Right lobe of liver (tissue), 4 donors: Measurements from ENCODE around the gene CYP21A2.

Experiments
- POLR2A ChIP-seq: fragments of 450-650 bp; IDR thresholded peaks from one replicate; pipeline ENCODE4 v1.6.1; 2017; ENCODE audit warnings: antibody characterized with exemption, mild to moderate bottlenecking
- TF ChIP-seq, protein P1 (sequence below), 4 donors: fragments of 200-600 bp in 3 of 4; fragments of 450-650 bp in 1 of 4; IDR thresholded peaks; one replicate each; pipeline versions ENCODE4 v1.5.1 to v1.8.0; 2016 to 2022; ENCODE audit warnings: antibody characterized with exemption in 4 of 4, mild to moderate bottlenecking in 2 of 4
- donor health status: DM: no; HTN: no; CAD: no.
- donor health status: DM: no; HTN: no; CAD: no.
- donor health status: DM: no; HTN: yes; CAD: no.

DNA sequence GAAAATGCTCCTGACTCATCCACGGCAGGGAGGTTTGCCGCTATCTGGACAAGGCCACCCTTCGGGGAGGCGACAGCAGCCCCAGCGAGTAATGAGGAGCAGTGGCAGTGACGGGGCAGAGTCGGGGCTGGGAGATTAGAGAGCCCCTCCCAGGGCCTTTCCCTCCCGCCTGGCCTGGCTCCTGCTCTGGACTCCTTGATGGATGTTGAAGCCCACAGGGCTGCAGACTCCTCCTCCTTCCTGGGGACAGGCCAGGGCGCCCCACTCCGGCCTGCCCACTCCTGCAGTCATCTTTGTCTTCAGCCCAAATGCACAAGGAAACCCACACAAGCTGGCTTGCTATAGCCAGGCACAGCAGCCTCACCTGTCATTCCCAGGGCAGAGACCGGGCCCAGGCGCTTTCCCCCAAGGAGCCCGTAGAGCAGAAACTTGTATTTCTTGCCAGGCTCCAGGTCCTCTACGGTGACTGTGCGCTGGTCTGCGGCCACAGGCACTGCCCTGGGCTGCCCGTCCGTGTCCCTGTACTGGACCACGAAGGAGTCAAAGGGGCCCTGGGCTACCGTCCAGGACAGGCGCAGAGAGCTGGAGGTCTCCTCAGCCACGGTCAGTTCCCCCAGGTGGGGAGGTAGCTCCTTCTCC is 7.7 kb downstream of the CYP21A2 start:
- TF ChIP-seq, protein P1, sequence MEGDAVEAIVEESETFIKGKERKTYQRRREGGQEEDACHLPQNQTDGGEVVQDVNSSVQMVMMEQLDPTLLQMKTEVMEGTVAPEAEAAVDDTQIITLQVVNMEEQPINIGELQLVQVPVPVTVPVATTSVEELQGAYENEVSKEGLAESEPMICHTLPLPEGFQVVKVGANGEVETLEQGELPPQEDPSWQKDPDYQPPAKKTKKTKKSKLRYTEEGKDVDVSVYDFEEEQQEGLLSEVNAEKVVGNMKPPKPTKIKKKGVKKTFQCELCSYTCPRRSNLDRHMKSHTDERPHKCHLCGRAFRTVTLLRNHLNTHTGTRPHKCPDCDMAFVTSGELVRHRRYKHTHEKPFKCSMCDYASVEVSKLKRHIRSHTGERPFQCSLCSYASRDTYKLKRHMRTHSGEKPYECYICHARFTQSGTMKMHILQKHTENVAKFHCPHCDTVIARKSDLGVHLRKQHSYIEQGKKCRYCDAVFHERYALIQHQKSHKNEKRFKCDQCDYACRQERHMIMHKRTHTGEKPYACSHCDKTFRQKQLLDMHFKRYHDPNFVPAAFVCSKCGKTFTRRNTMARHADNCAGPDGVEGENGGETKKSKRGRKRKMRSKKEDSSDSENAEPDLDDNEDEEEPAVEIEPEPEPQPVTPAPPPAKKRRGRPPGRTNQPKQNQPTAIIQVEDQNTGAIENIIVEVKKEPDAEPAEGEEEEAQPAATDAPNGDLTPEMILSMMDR (IDR thresholded peaks at IDR 0.05) = no peak
- TF ChIP-seq POLR2A = no peak
